Mesendoderm (in vitro differentiated cells): ENCODE results near the gene TUFM. TPM values are rescaled to one million over a fixed set of nuclear protein-coding genes. Genes with fewer than 3 reads are reported as not detected.
A peak's percentile ranks its signal among the peaks of the same experiment; 100 is the strongest.
"Not testable (repeated sequence)": the region's sequence is repeated elsewhere in the genome, so short reads cannot be mapped to it uniquely, and the experiment has no call there.

Source experiments
- DNase-seq: peaks from one replicate; pipeline ENCODE4 v3.0.0; 2013
- H2AK5ac ChIP-seq: 2 replicates; pipeline ENCODE4 v1.6.1; 2013; ENCODE audit warnings: low read length, inconsistent platforms
- H2BK120ac ChIP-seq: 2 replicates; pipeline ENCODE4 v1.6.1; 2013; ENCODE audit warnings: low read depth, mild to moderate bottlenecking, low read length, moderate library complexity, mixed read lengths
- H2BK15ac ChIP-seq: replicated peaks from 2 replicates; pipeline ENCODE4 v1.6.1; 2013; ENCODE audit warnings: low read depth, mild to moderate bottlenecking, moderate library complexity
- H2BK5ac ChIP-seq: 2 replicates; pipeline ENCODE4 v1.6.1; 2013; ENCODE audit warnings: low read length, inconsistent platforms
- H3K18ac ChIP-seq: 2 replicates; pipeline ENCODE4 v1.6.1; 2013; ENCODE audit warnings: mild to moderate bottlenecking, low read length, mixed read lengths
- H3K23ac ChIP-seq: one replicate; pipeline ENCODE4 v1.6.1; 2013; ENCODE audit warnings: low read length
- H3K27ac ChIP-seq: 2 replicates; pipeline ENCODE4 v1.5.1; 2013; ENCODE audit warnings: low read depth, mild to moderate bottlenecking, inconsistent platforms, low read length, moderate library complexity
- H3K27me3 ChIP-seq: 2 replicates; pipeline ENCODE4 v1.6.1; 2013; ENCODE audit warnings: low read length, control low read depth, mild to moderate bottlenecking, inconsistent platforms; ENCODE audit not compliant: insufficient read depth, poor library complexity
- H3K36me3 ChIP-seq: 2 replicates; pipeline ENCODE4 v1.6.1; 2013; ENCODE audit warnings: low read length, inconsistent platforms; ENCODE audit not compliant: control insufficient read depth, insufficient read depth
- H3K4ac ChIP-seq: one replicate; pipeline ENCODE4 v1.6.1; 2013; ENCODE audit warnings: low read depth, mild to moderate bottlenecking, low read length, moderate library complexity
- H3K4me1 ChIP-seq: 2 replicates; pipeline ENCODE4 v1.6.1; 2013; ENCODE audit warnings: low read depth, low read length, inconsistent platforms; ENCODE audit not compliant: control insufficient read depth
- H3K4me2 ChIP-seq: 2 replicates; pipeline ENCODE4 v1.6.1; 2013; ENCODE audit warnings: low read length
- H3K4me3 ChIP-seq: 2 replicates; pipeline ENCODE4 v1.5.1; 2013; ENCODE audit warnings: mild to moderate bottlenecking, low read length
- H3K56ac ChIP-seq: one replicate; pipeline ENCODE4 v1.6.1; 2013; ENCODE audit warnings: low read length
- H3K79me1 ChIP-seq: 2 replicates; pipeline ENCODE4 v1.6.1; 2013; ENCODE audit warnings: low read length, inconsistent platforms
- H3K79me2 ChIP-seq: 2 replicates; pipeline ENCODE4 v1.6.1; 2013; ENCODE audit warnings: mild to moderate bottlenecking, low read length; ENCODE audit not compliant: control insufficient read depth, insufficient read depth
- H3K9ac ChIP-seq: 2 replicates; pipeline ENCODE4 v1.6.1; 2013; ENCODE audit warnings: low read length, inconsistent platforms
- H4K5ac ChIP-seq: one replicate; pipeline ENCODE4 v1.6.1; 2013; ENCODE audit warnings: low read length
- H4K8ac ChIP-seq: one replicate; pipeline ENCODE4 v1.6.1; 2013; ENCODE audit warnings: low read depth, mild to moderate bottlenecking, control low read depth, low read length, moderate library complexity
- WGBS: extraction: QIAGEN DNeasy Blood & Tissue Kit; methylation state at CpG from one replicate; pipeline ENCODE4 v1.1.7; 2013; ENCODE audit warnings: low lambda C conversion rate, missing lambda C conversion rate; ENCODE audit not compliant: insufficient coverage; ENCODE audit errors: extremely low coverage; 5-methylcytosine and 5-hydroxymethylcytosine counted together
- polyA plus RNA-seq, 2 experiments: library from polyadenylated mRNA; stranded (reverse); fragments of 200-250 nt; gene quantifications; one replicate each; pipeline ENCODE4 v1.2.3, GENCODE V29; 2013

TUFM gene
- 162 TPM for polyA plus RNA-seq (2013, experiment 1 of 2)
- 164 TPM for polyA plus RNA-seq (2013, experiment 2 of 2)

DNA sequence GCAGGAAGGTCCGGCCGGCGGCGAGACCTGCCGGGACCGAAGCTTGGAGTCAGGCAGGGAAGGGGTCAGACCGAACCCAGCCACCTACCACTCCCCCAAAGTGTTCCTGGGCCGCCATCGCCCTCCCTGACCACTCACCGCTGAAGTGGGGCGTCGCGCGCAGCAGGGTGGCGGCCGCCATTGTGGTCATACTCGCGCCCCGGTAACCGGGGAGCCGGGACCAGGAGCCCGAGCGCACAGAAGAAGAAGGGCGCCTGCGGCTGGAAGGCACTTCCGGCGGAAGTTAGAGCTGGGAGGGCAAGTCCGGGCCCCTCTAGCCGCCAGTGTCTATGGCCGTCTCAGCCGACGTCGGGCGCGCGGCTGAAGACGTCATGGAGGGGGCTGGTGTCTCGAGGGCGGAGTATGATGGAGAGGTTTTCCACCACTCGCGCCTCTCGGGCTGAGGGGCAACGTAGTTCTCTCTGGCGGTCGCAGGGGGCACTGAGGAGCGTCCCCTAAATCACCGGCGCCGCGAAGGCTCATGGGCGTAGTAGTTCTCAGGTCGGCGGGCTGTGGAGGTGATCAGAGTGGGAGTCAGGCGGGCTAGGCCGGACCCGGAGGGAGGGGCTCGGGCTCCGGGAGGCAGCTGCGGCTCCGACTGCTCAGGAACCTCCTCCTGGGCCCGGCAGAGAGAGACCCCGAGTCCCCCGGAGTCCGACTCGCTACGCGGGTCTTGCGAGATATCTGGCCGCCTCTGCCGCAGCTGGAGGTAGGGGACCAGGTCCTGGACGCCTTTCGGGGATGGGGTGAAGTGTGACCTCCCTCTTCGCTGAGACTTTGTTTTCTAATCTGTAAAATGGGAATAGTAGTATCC lies at the start of gene TUFM:
Gene TUFM (minus strand): TSS at position 269 of the 853 bp plus-strand sequence. CDS start 79 bp downstream, at position 190.
- peak; percentile 99 for DNase-seq
- H3K79me2 ChIP-seq: peaks cover 16% of the 10 kb centered on the region
- H3K4ac ChIP-seq: peak within 1 kb of the TSS; percentile 42
- H3K18ac ChIP-seq: no peak within 1 kb of the TSS
- peak within 1 kb of the TSS; percentile 32 for H2BK5ac ChIP-seq
- no peak within 1 kb of the TSS for H4K5ac ChIP-seq
- no peak within 1 kb of the TSS for H3K27ac ChIP-seq
- peak within 1 kb of the TSS; percentile 48 for H3K23ac ChIP-seq
- peaks cover 15% of the 10 kb centered on the region for H3K79me1 ChIP-seq
- H3K56ac ChIP-seq: peak within 1 kb of the TSS; percentile 98
- H2BK120ac ChIP-seq: no peak within 1 kb of the TSS
- H4K8ac ChIP-seq: no peak within 1 kb of the TSS
- peaks cover 22% of the 10 kb centered on the region for H3K36me3 ChIP-seq
- H3K27me3 ChIP-seq: no peaks in the 10 kb centered on the region
- peak within 1 kb of the TSS; percentile 82 for H3K9ac ChIP-seq
- H3K4me2 ChIP-seq: peak within 1 kb of the TSS; percentile 88
- H2AK5ac ChIP-seq: peak within 1 kb of the TSS; percentile 48
- H3K4me1 ChIP-seq: no peaks in the 10 kb centered on the region
- H3K4me3 ChIP-seq: peak within 1 kb of the TSS; percentile 93
- no CpG with 5 or more reads among the region's 73 CpGs for WGBS
- H2BK15ac ChIP-seq: no peak within 1 kb of the TSS

DNA sequence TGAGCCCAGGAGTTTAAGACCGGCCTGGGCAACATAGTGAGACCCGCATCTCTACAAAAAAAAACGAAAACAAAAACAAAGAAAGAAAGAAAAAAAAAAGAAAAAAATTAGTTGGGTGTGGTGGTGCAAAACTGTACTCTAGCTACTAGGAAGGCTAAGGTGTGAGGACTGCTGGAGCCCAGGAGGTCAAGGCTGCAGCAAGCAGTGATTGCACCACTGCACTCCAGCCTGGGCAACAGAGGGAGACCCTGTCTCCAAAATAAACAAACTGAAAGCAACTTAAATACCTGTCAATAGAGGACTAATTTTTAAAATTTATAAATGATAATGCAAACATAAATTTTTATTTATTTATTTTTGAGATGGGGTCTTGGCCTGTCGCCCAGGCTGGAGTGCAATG lies 49.5 kb upstream of the TUFM start:
- no peak overlapping the region for H2AK5ac ChIP-seq
- no peak overlapping the region for H2BK120ac ChIP-seq
- no peak overlapping the region for H3K18ac ChIP-seq
- H3K27me3 ChIP-seq: no peaks in the 10 kb centered on the region
- no peak overlapping the region for H4K8ac ChIP-seq
- no peak overlapping the region for H2BK5ac ChIP-seq
- WGBS: no CpG with 5 or more reads among the region's 4 CpGs
- no peak overlapping the region for H2BK15ac ChIP-seq
- H3K36me3 ChIP-seq: no peaks in the 10 kb centered on the region
- no peak overlapping the region for H3K4me3 ChIP-seq
- H3K4me2 ChIP-seq: no peak overlapping the region
- H3K9ac ChIP-seq: no peak overlapping the region
- no peak overlapping the region for H3K56ac ChIP-seq
- H3K79me2 ChIP-seq: no peaks in the 10 kb centered on the region
- H3K79me1 ChIP-seq: no peaks in the 10 kb centered on the region
- no peak overlapping the region for H4K5ac ChIP-seq
- no peaks in the 10 kb centered on the region for H3K4me1 ChIP-seq
- H3K27ac ChIP-seq: no peak overlapping the region
- H3K23ac ChIP-seq: no peak overlapping the region
- DNase-seq: no peak
- no peak overlapping the region for H3K4ac ChIP-seq

DNA sequence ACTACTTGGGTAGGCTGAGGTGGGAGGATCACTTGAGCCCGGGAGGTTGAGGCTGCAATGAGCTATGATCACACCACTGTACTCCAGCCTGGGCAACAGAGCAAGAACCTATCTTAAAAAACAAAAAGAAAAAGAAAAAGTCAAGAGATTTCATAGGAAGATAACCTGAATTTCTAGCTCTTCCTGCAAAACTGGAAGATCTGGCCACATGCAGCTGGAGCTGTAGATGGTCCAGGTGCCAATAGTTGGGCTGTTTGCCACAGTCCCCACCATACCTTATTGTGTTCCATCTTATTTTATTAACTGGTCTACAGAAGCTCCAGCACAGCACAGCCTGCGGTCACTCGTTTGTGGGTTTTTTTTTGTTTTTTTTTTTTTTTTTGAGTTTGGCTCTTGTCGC lies 47.1 kb upstream of the TUFM start:
- Histone ChIP-seq H2BK15ac (no peak overlapping the region), H3K9ac (no peak overlapping the region), H3K4me3 (no peak overlapping the region), H4K5ac (no peak overlapping the region), H3K4me1 (no peaks in the 10 kb centered on the region), H3K36me3 (no peaks in the 10 kb centered on the region), H3K56ac (no peak overlapping the region), H3K27me3 (no peaks in the 10 kb centered on the region), H2BK120ac (no peak overlapping the region), H3K27ac (no peak overlapping the region), H3K23ac (no peak overlapping the region), H3K79me2 (no peaks in the 10 kb centered on the region), H2BK5ac (no peak overlapping the region), H3K4ac (no peak overlapping the region), H3K4me2 (no peak overlapping the region), H3K18ac (no peak overlapping the region), H2AK5ac (no peak overlapping the region), H3K79me1 (no peaks in the 10 kb centered on the region), H4K8ac (no peak overlapping the region)
- no peak for DNase-seq
- WGBS: no CpG with 5 or more reads among the region's 4 CpGs

DNA sequence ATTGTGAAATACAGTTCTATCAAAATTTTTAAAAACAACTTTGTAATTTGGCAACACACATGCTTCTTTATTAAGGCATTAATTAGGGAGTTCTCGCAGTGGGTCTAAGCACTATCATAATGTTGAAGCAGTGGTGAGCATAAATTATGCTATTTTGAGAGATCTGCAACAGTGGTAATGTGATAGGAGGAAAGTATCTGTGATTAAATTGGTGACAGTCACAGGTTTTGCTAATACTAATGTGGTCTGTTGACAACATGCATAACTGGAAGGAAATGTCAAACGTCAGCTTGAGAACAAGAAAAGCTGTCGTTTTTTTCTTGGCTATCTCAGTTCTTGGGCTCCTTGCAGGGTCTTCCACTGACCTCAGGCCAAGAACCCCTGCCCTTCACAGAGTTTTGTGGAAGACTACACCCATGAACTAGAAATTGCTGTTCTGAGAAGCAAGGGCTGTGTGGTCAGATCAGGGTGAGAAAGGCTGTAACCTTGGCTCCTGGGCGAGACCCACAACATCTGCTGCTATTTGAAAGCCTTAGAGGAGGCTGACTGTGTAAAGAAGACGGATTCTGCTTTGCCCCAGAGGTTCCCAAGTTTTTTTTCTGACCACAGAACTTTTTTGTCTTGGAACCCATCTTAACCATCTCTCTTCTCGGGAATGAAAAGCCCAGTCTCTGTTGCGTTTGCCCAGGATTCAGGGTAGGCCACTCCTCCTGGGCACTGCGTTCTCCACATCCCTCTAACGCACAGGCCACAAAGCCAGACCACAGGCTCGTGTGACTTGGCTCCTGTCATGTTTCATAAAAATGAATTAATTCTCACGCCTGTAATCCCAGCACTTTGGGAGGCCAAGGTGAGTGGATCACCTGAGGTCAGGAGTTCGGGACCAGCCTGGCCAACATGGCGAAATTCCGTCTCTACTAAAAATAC lies 46.1 kb upstream of the TUFM start:
- no peak for DNase-seq
- H3K79me2 ChIP-seq: no peaks in the 10 kb centered on the region
- no peak overlapping the region for H2BK120ac ChIP-seq
- no peak overlapping the region for H2BK5ac ChIP-seq
- H3K56ac ChIP-seq: no peak overlapping the region
- no peak overlapping the region for H2BK15ac ChIP-seq
- no peaks in the 10 kb centered on the region for H3K27me3 ChIP-seq
- H2AK5ac ChIP-seq: no peak overlapping the region
- H4K8ac ChIP-seq: no peak overlapping the region
- H3K36me3 ChIP-seq: no peaks in the 10 kb centered on the region
- H3K27ac ChIP-seq: no peak overlapping the region
- H4K5ac ChIP-seq: no peak overlapping the region
- no peak overlapping the region for H3K9ac ChIP-seq
- no peaks in the 10 kb centered on the region for H3K4me1 ChIP-seq
- no peak overlapping the region for H3K4ac ChIP-seq
- no peak overlapping the region for H3K18ac ChIP-seq
- H3K4me2 ChIP-seq: no peak overlapping the region
- no peak overlapping the region for H3K4me3 ChIP-seq
- no peak overlapping the region for H3K23ac ChIP-seq
- H3K79me1 ChIP-seq: no peaks in the 10 kb centered on the region
- no CpG with 5 or more reads among the region's 14 CpGs for WGBS

DNA sequence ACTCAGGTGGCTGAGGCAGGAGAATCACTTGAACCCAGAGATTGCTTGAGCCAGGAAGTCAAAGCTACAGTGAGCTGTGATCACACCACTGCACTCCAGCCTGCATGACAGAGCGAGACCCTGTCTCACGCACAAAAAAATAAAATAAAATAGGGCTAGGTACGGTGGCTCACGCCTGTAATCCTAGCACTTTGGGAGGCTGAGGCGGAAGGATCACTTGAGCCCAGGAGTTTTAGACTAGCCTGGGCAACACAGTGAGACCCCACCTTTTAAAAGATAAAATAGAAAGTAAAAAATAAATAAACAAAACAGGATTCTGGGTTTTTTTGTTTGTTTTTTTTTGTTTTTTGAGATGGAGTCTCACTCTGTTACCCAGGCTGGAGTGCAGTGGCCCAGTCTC lies 44.2 kb upstream of the TUFM start:
- not testable (repeated sequence) for DNase-seq, H2BK5ac ChIP-seq, H3K27ac ChIP-seq, H4K8ac ChIP-seq, H3K27me3 ChIP-seq, H3K36me3 ChIP-seq, H3K4me3 ChIP-seq, H3K4me1 ChIP-seq, H3K9ac ChIP-seq, H3K79me2 ChIP-seq, H2AK5ac ChIP-seq, H3K4ac ChIP-seq, H3K79me1 ChIP-seq, H3K4me2 ChIP-seq, H3K18ac ChIP-seq, H3K23ac ChIP-seq, H4K5ac ChIP-seq, H3K56ac ChIP-seq, H2BK15ac ChIP-seq, H2BK120ac ChIP-seq
- no CpG with 5 or more reads among the region's 5 CpGs for WGBS
